NCI-H1105 (cell line): ENCODE data around the gene CACNA1G.

Experiments used
- DNase-seq: peaks from one replicate; lab custom pipeline; 2025; lab: John Stamatoyannopoulos, UW

Gene CACNA1G

DNA sequence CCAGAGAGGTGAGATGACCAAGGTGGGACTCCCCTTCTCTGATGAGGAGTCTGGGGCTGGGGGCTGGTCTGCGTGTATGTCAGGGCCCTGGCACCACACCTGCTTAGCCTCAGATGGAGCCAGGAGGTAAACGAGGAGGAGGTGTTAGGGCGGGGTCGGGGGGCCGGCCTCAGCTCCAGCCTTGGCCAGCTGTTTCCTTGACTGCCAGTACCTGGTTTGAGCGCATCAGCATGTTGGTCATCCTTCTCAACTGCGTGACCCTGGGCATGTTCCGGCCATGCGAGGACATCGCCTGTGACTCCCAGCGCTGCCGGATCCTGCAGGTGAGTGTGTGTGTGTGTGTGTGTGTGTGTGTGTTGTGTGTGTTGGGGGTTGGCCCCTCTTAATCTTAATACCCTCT, 8.1 kb downstream of the CACNA1G start:
- DNase-seq, result no peak

- no peak for DNase-seq
Observed at GRCh38 chr17:50569592-50569991, 9.1 kb downstream of the CACNA1G start.

- no peak for DNase-seq
Observed at GRCh38 chr17:50570032-50570431, 9.5 kb downstream of the CACNA1G start.

GRCh38 chr17:50570528-50570927, 10.0 kb downstream of the CACNA1G start:
- no peak for DNase-seq

- no peak for DNase-seq
Observed at GRCh38 chr17:50571681-50572080, 11.2 kb downstream of the CACNA1G start.

- no peak for DNase-seq
Observed at GRCh38 chr17:50572541-50572940, 12.0 kb downstream of the CACNA1G start.

DNA sequence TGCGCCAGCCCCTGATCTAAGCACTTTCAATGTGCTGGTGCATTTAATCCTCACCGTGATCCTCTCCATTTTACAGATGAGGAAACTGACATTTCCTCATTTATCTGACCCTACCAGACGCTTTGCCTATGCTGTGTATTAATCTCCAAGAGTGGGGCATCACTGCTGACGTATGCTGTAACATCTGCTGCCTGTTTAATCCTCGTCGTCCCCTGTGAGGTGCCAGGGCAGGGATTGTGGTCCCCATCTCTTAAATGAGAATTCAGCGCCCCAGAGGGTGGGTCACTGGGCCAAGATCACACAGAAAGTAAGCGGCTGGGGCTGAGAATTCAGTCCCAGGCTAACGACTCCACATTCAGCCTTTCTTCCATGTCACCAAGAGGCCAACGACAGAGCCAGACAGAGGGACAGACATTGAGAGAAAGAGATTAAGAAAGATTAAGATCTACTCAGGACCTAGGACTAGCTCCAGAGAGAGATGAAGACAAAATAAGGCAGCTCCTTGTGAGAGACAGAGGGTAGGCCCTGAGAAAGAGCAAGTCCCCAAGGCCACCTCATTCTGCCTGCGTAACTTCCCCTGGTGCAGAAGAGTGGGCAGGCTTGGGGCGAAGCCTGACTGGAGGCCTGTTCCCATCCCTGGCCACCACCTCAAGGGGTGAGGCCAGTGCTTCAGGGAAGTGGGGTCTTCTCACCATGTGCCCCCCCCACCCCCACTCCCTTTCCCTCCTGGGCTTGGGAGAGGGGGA, 13.5 kb downstream of the CACNA1G start:
- DNase-seq, result no peak

DNA sequence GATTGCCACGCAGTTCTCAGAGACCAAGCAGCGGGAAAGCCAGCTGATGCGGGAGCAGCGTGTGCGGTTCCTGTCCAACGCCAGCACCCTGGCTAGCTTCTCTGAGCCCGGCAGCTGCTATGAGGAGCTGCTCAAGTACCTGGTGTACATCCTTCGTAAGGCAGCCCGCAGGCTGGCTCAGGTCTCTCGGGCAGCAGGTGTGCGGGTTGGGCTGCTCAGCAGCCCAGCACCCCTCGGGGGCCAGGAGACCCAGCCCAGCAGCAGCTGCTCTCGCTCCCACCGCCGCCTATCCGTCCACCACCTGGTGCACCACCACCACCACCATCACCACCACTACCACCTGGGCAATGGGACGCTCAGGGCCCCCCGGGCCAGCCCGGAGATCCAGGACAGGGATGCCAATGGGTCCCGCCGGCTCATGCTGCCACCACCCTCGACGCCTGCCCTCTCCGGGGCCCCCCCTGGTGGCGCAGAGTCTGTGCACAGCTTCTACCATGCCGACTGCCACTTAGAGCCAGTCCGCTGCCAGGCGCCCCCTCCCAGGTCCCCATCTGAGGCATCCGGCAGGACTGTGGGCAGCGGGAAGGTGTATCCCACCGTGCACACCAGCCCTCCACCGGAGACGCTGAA, 15.2 kb downstream of the CACNA1G start:
- DNase-seq, result peak; percentile 26

- DNase-seq, result no peak
Observed at GRCh38 chr17:50576864-50577263, 16.3 kb downstream of the CACNA1G start.

DNA sequence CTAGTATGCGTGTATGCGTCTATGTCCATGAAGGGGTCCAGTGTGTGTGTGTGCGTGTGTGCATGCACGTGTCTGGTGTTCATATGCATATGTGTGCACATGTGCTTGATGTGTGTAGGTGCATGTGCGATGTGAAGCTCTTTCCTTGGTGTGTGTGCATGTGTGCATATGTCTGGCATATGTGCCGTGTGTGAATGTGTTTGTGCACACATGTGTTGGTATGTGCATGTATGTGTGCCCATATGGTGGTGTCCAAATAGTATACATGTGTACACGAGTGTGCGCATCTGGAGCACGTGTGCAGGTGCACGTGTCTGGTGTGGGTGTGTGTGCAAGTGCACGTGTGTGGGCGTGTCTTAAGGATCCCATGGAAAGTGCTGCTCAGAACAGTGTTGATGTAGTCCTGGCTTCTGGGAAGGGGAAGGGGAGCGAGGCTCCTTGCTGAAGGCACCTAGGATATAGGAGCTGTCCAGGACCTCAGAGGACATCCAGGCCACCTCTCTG, 17.0 kb downstream of the CACNA1G start:
- no peak for DNase-seq

DNA sequence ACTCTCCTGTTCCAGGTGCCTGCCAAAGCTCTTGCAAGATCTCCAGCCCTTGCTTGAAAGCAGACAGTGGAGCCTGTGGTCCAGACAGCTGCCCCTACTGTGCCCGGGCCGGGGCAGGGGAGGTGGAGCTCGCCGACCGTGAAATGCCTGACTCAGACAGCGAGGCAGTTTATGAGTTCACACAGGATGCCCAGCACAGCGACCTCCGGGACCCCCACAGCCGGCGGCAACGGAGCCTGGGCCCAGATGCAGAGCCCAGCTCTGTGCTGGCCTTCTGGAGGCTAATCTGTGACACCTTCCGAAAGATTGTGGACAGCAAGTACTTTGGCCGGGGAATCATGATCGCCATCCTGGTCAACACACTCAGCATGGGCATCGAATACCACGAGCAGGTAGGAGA, 17.7 kb downstream of the CACNA1G start:
- DNase-seq, result no peak

- DNase-seq, result no peak
Observed at GRCh38 chr17:50579399-50579798, 18.9 kb downstream of the CACNA1G start.

DNA sequence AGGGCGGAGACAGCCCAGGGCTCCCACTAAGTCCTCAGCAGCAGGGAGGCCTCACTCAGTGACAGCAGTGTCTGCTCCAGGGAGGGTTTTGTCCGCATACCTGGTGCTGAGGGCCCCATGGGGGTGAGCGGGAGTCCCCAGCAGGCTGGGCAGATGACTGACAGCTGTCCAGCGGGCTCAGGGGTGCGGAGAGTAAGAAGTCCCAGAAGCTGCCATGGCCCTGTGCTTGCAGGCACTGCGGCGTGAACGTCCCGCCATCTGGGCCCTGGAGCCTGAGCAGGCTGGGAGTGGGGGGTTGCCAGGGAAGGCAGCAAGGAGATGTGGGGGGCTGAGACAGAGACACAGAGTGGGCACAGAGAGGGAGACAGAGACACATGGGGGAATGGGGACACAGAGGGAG, 20.1 kb downstream of the CACNA1G start:
- no peak for DNase-seq

DNA sequence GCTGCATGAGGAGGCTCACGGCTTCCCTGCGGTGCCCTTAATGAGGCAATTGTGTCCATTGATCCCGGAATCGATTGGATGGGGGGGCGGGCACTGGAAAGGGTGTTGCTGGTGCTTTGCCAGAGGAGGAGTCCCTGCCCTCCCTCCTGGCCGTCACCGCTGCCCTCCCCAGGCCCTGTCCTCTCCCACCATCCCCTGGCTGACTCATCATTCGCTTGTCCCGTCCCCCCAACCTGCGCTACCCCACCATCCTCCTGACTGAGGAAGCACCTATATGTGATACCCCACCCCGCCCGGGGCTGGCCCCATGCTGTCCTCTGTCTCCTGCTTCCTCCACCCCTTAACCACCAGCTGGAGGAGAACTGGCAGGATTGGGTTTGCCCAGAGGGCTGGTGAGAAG, 20.8 kb downstream of the CACNA1G start:
- DNase-seq, result no peak

- no peak for DNase-seq
Observed at GRCh38 chr17:50582741-50583140, 22.2 kb downstream of the CACNA1G start.

DNA sequence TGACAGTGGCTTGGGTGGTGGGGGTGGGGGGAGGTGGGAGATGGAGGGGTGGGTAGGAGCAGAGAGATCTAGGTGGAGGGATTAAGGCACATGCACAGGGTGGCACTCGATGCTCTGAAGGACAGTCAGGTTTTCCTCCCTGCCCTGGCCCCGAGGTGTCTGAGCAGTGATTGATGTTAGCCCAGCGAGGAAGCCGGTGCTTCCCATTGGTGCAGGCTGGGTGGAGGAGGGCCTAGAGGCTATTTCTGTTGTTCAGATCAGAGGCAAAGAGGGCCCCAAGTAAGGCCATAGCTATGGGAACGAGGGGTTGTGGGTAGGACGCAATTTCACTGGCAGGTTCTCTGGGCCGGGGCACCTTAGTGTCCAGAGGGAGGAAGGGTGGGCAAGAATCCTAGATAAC, 23.1 kb downstream of the CACNA1G start:
- DNase-seq, result no peak

- DNase-seq, result no peak
Observed at GRCh38 chr17:50584116-50584515, 23.6 kb downstream of the CACNA1G start.

- DNase-seq, result no peak
Observed at GRCh38 chr17:50584749-50585148, 24.2 kb downstream of the CACNA1G start.

DNA sequence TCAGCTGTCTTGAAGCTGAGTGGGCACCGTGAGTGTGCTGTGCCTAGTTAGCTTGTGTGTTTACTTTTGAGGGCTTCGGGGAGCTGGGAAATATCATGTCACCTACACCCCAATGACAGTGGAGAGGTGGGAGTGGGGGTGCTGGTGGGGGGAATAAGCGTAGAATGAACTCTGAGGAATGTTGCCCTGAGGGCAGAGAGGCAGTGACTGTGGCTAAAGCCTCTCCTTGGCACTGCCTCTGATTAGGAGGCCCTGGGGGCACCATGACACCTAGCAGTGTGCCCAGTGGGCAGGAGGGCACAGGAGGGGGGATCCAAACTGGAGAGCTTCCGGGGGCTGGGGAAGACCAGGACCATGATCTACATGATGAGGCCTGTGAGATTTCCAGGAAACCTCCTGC, 24.8 kb downstream of the CACNA1G start:
- DNase-seq, result no peak

DNA sequence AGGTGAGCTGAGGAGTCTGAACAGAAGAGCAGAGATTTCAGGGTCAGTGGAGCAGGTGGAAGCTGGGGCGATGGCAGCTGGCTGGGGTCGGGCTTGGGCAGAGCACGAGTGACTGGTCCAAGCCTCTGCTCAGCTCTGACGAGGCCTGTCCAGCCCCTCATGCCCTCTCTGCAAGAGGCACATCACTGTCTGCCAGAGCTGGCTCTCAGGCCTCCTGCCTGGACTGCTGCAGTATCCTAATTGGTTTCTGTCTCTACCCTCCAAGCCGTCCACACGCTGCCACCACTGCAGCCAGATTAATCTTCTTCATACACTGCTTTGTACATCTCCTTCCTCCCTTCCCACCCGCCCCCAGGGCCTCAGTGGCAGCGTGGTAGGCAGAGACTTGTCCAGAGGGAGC, 25.4 kb downstream of the CACNA1G start:
- DNase-seq, result no peak

DNA sequence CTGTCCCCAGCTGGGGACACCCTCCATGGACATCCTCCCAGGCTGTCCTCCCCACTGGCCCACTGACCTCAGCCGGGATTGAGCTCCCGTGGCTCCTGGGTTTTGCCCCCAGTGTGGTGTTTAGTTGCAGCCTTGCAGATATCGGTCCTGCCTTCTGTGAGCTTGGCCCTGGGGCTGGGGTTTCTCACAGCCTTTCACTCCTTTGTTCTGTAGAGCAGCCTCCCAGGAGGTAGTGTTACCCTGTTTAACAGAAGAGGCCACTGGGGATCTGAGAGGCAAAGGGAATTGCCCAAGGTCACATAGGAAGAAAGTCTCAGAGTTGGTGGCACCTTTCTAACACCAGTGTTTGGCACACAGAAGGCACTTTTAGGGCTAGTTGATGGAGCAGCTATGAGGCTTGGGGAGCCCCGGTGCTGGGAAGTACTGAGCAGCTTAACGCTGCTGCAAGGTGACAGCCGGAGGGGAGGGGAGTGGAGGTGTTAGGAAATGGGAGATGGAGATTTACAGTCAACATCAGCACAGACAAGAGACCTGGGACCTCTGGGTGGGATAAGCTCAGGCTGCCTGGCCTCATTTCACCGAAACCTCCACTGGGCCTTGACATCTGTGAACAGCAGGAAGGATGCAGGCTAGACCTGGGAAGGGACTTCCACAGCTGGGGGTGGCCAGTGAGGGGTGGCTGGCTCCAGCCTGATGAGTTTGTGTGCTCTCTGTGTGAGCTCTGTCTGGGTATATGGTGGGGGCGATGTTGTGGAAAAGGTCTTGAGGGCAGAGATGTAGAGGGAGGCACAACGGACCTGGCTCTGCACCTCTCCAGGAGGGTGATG, 26.1 kb downstream of the CACNA1G start:
- DNase-seq, result no peak

DNA sequence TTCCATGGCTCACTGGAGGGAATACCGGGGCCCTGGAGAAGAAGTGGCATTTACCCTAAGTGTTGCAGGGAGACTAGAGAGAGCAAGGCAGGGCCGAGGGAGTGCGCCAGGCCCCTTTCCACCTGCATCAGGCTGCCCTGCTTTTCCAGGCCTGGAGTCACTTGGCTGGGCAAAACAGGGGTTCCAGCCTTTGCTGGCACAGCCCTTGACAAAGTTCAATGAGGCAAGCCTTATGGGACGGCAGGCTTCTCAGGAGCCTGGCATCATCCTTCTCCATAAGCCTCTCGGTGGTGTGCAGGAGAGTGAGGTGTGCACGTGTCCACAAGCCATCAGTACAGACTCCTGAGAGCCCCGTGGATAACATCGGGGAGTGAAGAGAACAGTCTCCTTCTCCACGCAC, 27.1 kb downstream of the CACNA1G start:
- DNase-seq, result no peak
